HG03521 (cell line): ENCODE measurements around the gene CCNI2.

Experiments used
- ATAC-seq: cut with Tn5 transposase; IDR thresholded peaks from one replicate; pipeline ENCODE4 v1.9.1; 2021; ENCODE audit warnings: mild to moderate bottlenecking, moderate library complexity; ENCODE audit not compliant: unreplicated experiment

CCNI2 gene

GRCh38 chr5:132746954-132747615 is at the start of gene CCNI2:
CCNI2 (plus strand) TSS chr5:132747426; CDS start chr5:132747496, 70 bp downstream.
- no peak for ATAC-seq

- ATAC-seq, result no peak
These were observed 42.4 kb upstream of the CCNI2 start for GRCh38 chr5:132704875-132705274.

- ATAC-seq, result no peak
These were observed 38.6 kb upstream of the CCNI2 start for GRCh38 chr5:132708645-132709044.

GRCh38 chr5:132714456-132715307 is 32.5 kb upstream of the CCNI2 start:
- ATAC-seq, result no peak

GRCh38 chr5:132718544-132719312 is 28.5 kb upstream of the CCNI2 start:
- ATAC-seq, result no peak

GRCh38 chr5:132725745-132726144 is 21.5 kb upstream of the CCNI2 start:
- ATAC-seq, result no peak

GRCh38 chr5:132729896-132730295 is 17.3 kb upstream of the CCNI2 start:
- ATAC-seq, result no peak

GRCh38 chr5:132733499-132734148 is 13.6 kb upstream of the CCNI2 start:
- ATAC-seq, result no peak

- no peak for ATAC-seq
These were observed 12.5 kb upstream of the CCNI2 start for GRCh38 chr5:132734687-132735086.

- ATAC-seq, result peak; percentile 84
These were observed 10.1 kb upstream of the CCNI2 start, which contains the start of gene KIF3A for GRCh38 chr5:132736853-132737833. KIF3A (minus strand) TSS chr5:132737546; CDS start chr5:132737419, 127 bp downstream.

- ATAC-seq, result no peak
These were observed 9.1 kb upstream of the CCNI2 start for GRCh38 chr5:132737982-132738681.

- no peak for ATAC-seq
These were observed 8.0 kb upstream of the CCNI2 start for GRCh38 chr5:132739232-132739631.

GRCh38 chr5:132742158-132742557 is 5.1 kb upstream of the CCNI2 start:
- no peak for ATAC-seq

- ATAC-seq, result no peak
These were observed 4.6 kb upstream of the CCNI2 start for GRCh38 chr5:132742626-132743025.

- ATAC-seq, result no peak
These were observed 2.6 kb upstream of the CCNI2 start for GRCh38 chr5:132744659-132745058.

GRCh38 chr5:132746592-132746953 is 653 bp upstream of the CCNI2 start:
- ATAC-seq, result no peak

- no peak for ATAC-seq
These were observed 602 bp downstream of the CCNI2 start for GRCh38 chr5:132747616-132748440.

- ATAC-seq, result no peak
These were observed 1.3 kb downstream of the CCNI2 start for GRCh38 chr5:132748522-132749000.
